Liver (tissue), 3 donors: ENCODE measurements around the gene ACOXL.

Source experiments
- GABPA ChIP-seq, 2 donors: IDR thresholded peaks in 1 of 2; conservative IDR thresholded peaks in 1 of 2; 2 replicates each; pipeline ENCODE4 v1.6.1; 2016; ENCODE audit warnings: antibody characterized with exemption in 2 of 2, mild to moderate bottlenecking in 1 of 2, moderate library complexity in 1 of 2
- JUND ChIP-seq, 2 donors: IDR thresholded peaks; 2 replicates each; pipeline ENCODE4 v1.6.1; 2016; ENCODE audit warnings: antibody characterized with exemption in 2 of 2
- SP1 ChIP-seq: IDR thresholded peaks from 2 replicates; pipeline ENCODE4 v1.6.1; 2018; ENCODE audit warnings: antibody characterized with exemption, mild to moderate bottlenecking
- TAF1 ChIP-seq: conservative IDR thresholded peaks from 2 replicates; pipeline ENCODE4 v1.6.1; 2016; ENCODE audit warnings: antibody characterized with exemption, mild to moderate bottlenecking
- YY1 ChIP-seq: IDR thresholded peaks from 2 replicates; pipeline ENCODE4 v1.6.1; 2016; ENCODE audit warnings: antibody characterized with exemption, mild to moderate bottlenecking
- TF ChIP-seq, protein P1 (sequence below): fragments of 150-350 bp; IDR thresholded peaks from 2 replicates; pipeline ENCODE4 v1.5.1; 2017; ENCODE audit warnings: improper control_type of control experiment, low read depth, low read length; ENCODE audit not compliant: missing input control
- donor health status: healthy.
- donor health status: healthy.

- TF ChIP-seq, protein P1, sequence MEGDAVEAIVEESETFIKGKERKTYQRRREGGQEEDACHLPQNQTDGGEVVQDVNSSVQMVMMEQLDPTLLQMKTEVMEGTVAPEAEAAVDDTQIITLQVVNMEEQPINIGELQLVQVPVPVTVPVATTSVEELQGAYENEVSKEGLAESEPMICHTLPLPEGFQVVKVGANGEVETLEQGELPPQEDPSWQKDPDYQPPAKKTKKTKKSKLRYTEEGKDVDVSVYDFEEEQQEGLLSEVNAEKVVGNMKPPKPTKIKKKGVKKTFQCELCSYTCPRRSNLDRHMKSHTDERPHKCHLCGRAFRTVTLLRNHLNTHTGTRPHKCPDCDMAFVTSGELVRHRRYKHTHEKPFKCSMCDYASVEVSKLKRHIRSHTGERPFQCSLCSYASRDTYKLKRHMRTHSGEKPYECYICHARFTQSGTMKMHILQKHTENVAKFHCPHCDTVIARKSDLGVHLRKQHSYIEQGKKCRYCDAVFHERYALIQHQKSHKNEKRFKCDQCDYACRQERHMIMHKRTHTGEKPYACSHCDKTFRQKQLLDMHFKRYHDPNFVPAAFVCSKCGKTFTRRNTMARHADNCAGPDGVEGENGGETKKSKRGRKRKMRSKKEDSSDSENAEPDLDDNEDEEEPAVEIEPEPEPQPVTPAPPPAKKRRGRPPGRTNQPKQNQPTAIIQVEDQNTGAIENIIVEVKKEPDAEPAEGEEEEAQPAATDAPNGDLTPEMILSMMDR: no peak
- TF ChIP-seq JUND (IDR thresholded peaks at IDR 0.05) (no peak), SP1 (no peak), YY1 (no peak), TAF1 (no peak), GABPA (IDR thresholded peaks at IDR 0.05 in 1 of 2, conservative IDR thresholded peaks at IDR 0.05 in 1 of 2) (no peak)
Observed at GRCh38 chr2:111167076-111167862, 434.9 kb downstream of the ACOXL start.
